Measurements from ENCODE around the gene CA9. TPM values are rescaled to one million over a fixed set of nuclear protein-coding genes. Genes with fewer than 3 reads are reported as not detected.
A peak's percentile ranks its signal among the peaks of the same experiment; 100 is the strongest.

CA9 gene
- total RNA-seq (under 1 TPM in 1 of 2 donors, not detected in 1; 0.26 TPM), polyA plus RNA-seq (ENCODE audit: insufficient read length in 6 of 6) (1 to 10 TPM in 4 of 6 donors, under 1 TPM in 2; 0.86 to 1.8 (median 1.3) TPM)
- long read RNA-seq, donor 1, partial matches to known transcripts: 0 of 2 reads
- long read RNA-seq, donor 1, other reads (novel, unspliced or antisense): 0 of 2 reads
- long read RNA-seq, donor 2: 0 reads
- long read RNA-seq, donor 3, partial matches to known transcripts: 0 of 2 reads
- long read RNA-seq, donor 3, other reads (novel, unspliced or antisense): 0 of 2 reads
- long read RNA-seq, donor 4: 0 reads
- long read RNA-seq, donor 5: 0 reads
- long read RNA-seq, donor 6: 0 reads
- long read RNA-seq, donor 7: 0 reads
- long read RNA-seq, donor 8: 0 reads
- long read RNA-seq, donor 9: 0 reads
- long read RNA-seq, donor 10: 0 reads
- long read RNA-seq, donor 11: 0 reads
- long read RNA-seq, donor 12: 0 reads

DNA sequence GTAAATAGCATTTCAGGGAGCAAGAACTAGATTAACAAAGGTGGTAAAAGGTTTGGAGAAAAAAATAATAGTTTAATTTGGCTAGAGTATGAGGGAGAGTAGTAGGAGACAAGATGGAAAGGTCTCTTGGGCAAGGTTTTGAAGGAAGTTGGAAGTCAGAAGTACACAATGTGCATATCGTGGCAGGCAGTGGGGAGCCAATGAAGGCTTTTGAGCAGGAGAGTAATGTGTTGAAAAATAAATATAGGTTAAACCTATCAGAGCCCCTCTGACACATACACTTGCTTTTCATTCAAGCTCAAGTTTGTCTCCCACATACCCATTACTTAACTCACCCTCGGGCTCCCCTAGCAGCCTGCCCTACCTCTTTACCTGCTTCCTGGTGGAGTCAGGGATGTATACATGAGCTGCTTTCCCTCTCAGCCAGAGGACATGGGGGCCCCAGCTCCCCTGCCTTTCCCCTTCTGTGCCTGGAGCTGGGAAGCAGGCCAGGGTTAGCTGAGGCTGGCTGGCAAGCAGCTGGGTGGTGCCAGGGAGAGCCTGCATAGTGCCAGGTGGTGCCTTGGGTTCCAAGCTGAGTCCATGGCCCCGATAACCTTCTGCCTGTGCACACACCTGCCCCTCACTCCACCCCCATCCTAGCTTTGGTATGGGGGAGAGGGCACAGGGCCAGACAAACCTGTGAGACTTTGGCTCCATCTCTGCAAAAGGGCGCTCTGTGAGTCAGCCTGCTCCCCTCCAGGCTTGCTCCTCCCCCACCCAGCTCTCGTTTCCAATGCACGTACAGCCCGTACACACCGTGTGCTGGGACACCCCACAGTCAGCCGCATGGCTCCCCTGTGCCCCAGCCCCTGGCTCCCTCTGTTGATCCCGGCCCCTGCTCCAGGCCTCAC, at the start of gene CA9:
CA9 (plus strand) TSS at position 797 of the 893 bp plus-strand sequence; CDS start at position 829, 32 bp downstream.
- H3K27ac ChIP-seq: no peak within 1 kb of the TSS
- H3K4me3 ChIP-seq: no peak within 1 kb of the TSS
- peaks cover 9 to 30% of the 10 kb centered on the region in 2 donors for H3K27me3 ChIP-seq
- no peaks in the 10 kb centered on the region for H3K9me3 ChIP-seq
- intact Hi-C loops (cut with DNase I): no loop called here
- no peaks in the 10 kb centered on the region for H3K36me3 ChIP-seq
- no peak for DNase-seq
- peak; percentile 30 for ATAC-seq
- TF ChIP-seq CTCF (IDR thresholded peaks at IDR 0.05): no peak
- H3K4me1 ChIP-seq: peaks cover 6 to 12% of the 10 kb centered on the region in 2 donors

DNA sequence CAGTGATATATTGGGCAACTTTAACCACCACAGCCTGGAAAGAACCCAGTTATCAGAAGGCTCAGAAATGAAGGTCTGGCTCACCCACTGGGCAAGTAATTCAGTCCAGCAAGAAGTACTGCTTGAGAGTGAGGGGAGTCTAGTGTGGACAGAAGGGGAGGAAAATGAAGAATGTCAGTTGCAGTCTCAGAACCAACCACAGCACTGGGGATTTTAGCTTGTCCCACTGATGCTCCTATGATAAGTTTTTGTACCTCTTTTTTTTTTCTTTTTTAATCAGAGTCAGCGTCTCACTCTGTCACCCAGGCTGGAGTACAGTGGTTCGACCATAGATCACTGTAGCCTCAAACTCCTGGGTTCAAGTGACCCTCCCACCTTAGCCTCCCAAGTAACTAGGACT, 46.2 kb upstream of the CA9 start:
- intact Hi-C loops (cut with DNase I): no loop called here
- Histone ChIP-seq H3K9me3 (no peaks in the 10 kb centered on the region), H3K27ac (no peak overlapping the region), H3K27me3 (no peaks in the 10 kb centered on the region), H3K4me1 (no peaks in the 10 kb centered on the region), H3K4me3 (no peak overlapping the region), H3K36me3 (no peaks in the 10 kb centered on the region)
- ATAC-seq: no peak
- TF ChIP-seq CTCF (IDR thresholded peaks at IDR 0.05): no peak
- no peak for DNase-seq

DNA sequence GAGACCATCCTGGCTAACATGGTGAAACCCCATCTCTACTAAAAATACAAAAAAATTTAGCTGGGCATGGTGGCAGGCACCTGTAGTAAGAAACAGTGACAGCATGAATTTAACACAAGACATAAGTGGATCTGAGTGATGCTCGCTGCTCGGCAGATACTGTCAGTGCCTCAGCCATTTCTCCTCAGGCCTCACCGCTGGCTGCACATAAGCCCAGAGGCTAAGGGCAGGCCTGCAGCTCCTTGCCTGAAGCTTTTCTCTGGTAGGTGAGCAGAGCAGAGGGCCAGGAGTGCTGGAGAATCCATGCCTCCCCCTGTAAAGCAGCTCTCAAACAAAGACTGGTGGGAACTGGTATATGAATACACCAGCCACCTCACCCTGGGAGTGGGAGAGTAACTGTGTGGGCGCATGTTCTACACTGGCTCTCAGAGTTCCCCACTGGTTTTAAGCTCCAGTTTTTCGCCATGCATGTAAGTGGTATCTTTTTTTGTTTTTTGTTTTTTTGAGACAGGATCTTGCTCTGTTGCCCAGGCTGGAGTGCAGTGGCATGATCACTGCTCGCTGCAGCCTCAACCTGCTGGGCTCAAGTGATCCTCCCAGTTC, 45.2 kb upstream of the CA9 start:
- ATAC-seq: no peak
- no peak for TF ChIP-seq CTCF (IDR thresholded peaks at IDR 0.05)
- intact Hi-C loops (cut with DNase I): no loop called here

GRCh38 chr9:35629597-35629996, 44.1 kb upstream of the CA9 start:
- no peak for DNase-seq
- H3K9me3 ChIP-seq: no peaks in the 10 kb centered on the region
- H3K4me1 ChIP-seq: peaks cover 0 to 3% of the 10 kb centered on the region in 2 donors
- H3K27me3 ChIP-seq: no peaks in the 10 kb centered on the region
- no peaks in the 10 kb centered on the region for H3K36me3 ChIP-seq
- TF ChIP-seq CTCF (IDR thresholded peaks at IDR 0.05): no peak
- no peak for ATAC-seq
- intact Hi-C loops (cut with DNase I): no loop called here
- no peak overlapping the region for H3K4me3 ChIP-seq
- H3K27ac ChIP-seq: no peak overlapping the region

More for the DNA sequence above, 45.2 kb upstream of the CA9 start:
- H3K9me3 ChIP-seq: no peaks in the 10 kb centered on the region
- H3K4me3 ChIP-seq: no peak overlapping the region
- no peak for DNase-seq
- no peaks in the 10 kb centered on the region for H3K27me3 ChIP-seq
- H3K36me3 ChIP-seq: no peaks in the 10 kb centered on the region
- H3K27ac ChIP-seq: no peak overlapping the region
- no peaks in the 10 kb centered on the region for H3K4me1 ChIP-seq

All from left lung (tissue), 14 donors.